ENCODE data around the gene GALNT18. TPM values are rescaled to one million over a fixed set of nuclear protein-coding genes. Genes with fewer than 3 reads are reported as not detected.
"Not testable (repeated sequence)": the region's sequence is repeated elsewhere in the genome, so short reads cannot be mapped to it uniquely, and the experiment has no call there.

The GALNT18 gene
- total and polyA plus RNA-seq, 7 experiments from 2014 or later = 0.15 to 1.7 (median 0.20) TPM; not detected in 4

DNA sequence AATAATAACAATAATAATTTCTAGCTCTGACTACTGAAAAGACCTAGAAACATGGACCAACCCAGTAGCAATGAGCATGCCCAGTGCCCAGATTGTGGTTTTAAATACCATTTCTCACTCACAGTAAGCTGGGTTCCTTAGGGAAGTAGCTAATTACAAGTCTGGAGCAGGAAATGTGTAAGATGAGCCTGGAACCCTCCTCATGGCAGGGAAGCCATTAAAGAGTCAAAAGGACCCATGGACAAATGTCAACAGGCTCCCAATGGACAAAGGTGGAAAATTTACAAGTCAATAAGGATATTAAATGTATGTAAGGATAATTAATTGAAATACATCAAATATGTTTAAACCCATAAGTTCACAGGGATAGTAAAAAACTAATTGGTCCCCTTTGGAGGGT is 258.1 kb downstream of the GALNT18 start:
- no peak for ATAC-seq
- peaks cover 3 to 33% (median 15%) of the 10 kb centered on the region in 5 donors for H3K27me3 Mint-ChIP-seq
- H3K36me3 Mint-ChIP-seq = no peaks in the 10 kb centered on the region
- intact Hi-C loops (cut with micrococcal nuclease) = no loop called here
- H3K27ac ChIP-seq (ENCODE audit: low read depth, low read length) = no peak overlapping the region
- POLR2A ChIA-PET = no interaction called here
- H3K36me3 ChIP-seq (ENCODE audit: control insufficient read depth in 2 of 3, insufficient read depth in 3 of 3, low read length in 3 of 3) = no peaks in the 10 kb centered on the region
- H3K27me3 ChIP-seq (ENCODE audit: control insufficient read depth in 2 of 2, insufficient read depth in 2 of 2, low read length in 2 of 2) = no peaks in the 10 kb centered on the region
- H3K4me3 Mint-ChIP-seq = no peak overlapping the region
- no peak overlapping the region for H3K4me3 ChIP-seq (ENCODE audit: low read length)
- H3K4me1 ChIP-seq (ENCODE audit: control insufficient read depth in 2 of 2, insufficient read depth in 2 of 2, low read length in 2 of 2) = no peaks in the 10 kb centered on the region
- no peaks in the 10 kb centered on the region for H3K9me3 ChIP-seq (ENCODE audit: control insufficient read depth in 2 of 3, low read length in 3 of 3)
- no peak overlapping the region for H3K27ac Mint-ChIP-seq
- peaks cover 0 to 17% (median 4%) of the 10 kb centered on the region in 11 donors for H3K9me3 Mint-ChIP-seq
- DNase-seq = no peak
- no peaks in the 10 kb centered on the region for H3K4me1 Mint-ChIP-seq
- CTCF ChIA-PET = no interaction called here

GRCh38 chr11:11359611-11360010 is 262.2 kb downstream of the GALNT18 start:
- ATAC-seq = no peak
- Histone ChIP-seq H3K27me3 (ENCODE audit: control insufficient read depth in 2 of 2, insufficient read depth in 2 of 2, low read length in 2 of 2) (no peaks in the 10 kb centered on the region), H3K36me3 (ENCODE audit: control insufficient read depth in 2 of 3, insufficient read depth in 3 of 3, low read length in 3 of 3) (no peaks in the 10 kb centered on the region), H3K9me3 (ENCODE audit: control insufficient read depth in 2 of 3, low read length in 3 of 3) (no peaks in the 10 kb centered on the region), H3K4me1 (ENCODE audit: control insufficient read depth in 2 of 2, insufficient read depth in 2 of 2, low read length in 2 of 2) (no peaks in the 10 kb centered on the region), H3K4me3 (ENCODE audit: low read length) (no peak overlapping the region), H3K27ac (ENCODE audit: low read depth, low read length) (no peak overlapping the region)
- DNase-seq = no peak
- intact Hi-C loops (cut with micrococcal nuclease) = no loop called here
- Mint-ChIP-seq H3K9me3 (peaks cover 0 to 1% (median 0%) of the 10 kb centered on the region in 11 donors), H3K4me3 (no peak overlapping the region), H3K36me3 (no peaks in the 10 kb centered on the region), H3K27ac (no peak overlapping the region), H3K4me1 (no peaks in the 10 kb centered on the region), H3K27me3 (peaks cover 6 to 44% (median 23%) of the 10 kb centered on the region in 5 donors)
- POLR2A ChIA-PET = no interaction called here
- CTCF ChIA-PET = no interaction called here

- Mint-ChIP-seq H3K27ac (no peak overlapping the region), H3K4me1 (no peaks in the 10 kb centered on the region), H3K9me3 (peaks cover 0 to 1% (median 0%) of the 10 kb centered on the region in 11 donors), H3K36me3 (no peaks in the 10 kb centered on the region), H3K4me3 (no peak overlapping the region), H3K27me3 (peaks cover 2 to 35% (median 24%) of the 10 kb centered on the region in 5 donors)
- CTCF ChIA-PET = no interaction called here
- intact Hi-C loops (cut with micrococcal nuclease) = no loop called here
- Histone ChIP-seq H3K4me3 (ENCODE audit: low read length) (no peak overlapping the region), H3K27me3 (ENCODE audit: control insufficient read depth in 2 of 2, insufficient read depth in 2 of 2, low read length in 2 of 2) (no peaks in the 10 kb centered on the region), H3K36me3 (ENCODE audit: control insufficient read depth in 2 of 3, insufficient read depth in 3 of 3, low read length in 3 of 3) (no peaks in the 10 kb centered on the region), H3K27ac (ENCODE audit: low read depth, low read length) (no peak overlapping the region), H3K9me3 (ENCODE audit: control insufficient read depth in 2 of 3, low read length in 3 of 3) (no peaks in the 10 kb centered on the region), H3K4me1 (ENCODE audit: control insufficient read depth in 2 of 2, insufficient read depth in 2 of 2, low read length in 2 of 2) (no peaks in the 10 kb centered on the region)
- ATAC-seq (no peak), DNase-seq (no peak)
- POLR2A ChIA-PET = no interaction called here
Observed at GRCh38 chr11:11356842-11357241, 265.0 kb downstream of the GALNT18 start.

DNA sequence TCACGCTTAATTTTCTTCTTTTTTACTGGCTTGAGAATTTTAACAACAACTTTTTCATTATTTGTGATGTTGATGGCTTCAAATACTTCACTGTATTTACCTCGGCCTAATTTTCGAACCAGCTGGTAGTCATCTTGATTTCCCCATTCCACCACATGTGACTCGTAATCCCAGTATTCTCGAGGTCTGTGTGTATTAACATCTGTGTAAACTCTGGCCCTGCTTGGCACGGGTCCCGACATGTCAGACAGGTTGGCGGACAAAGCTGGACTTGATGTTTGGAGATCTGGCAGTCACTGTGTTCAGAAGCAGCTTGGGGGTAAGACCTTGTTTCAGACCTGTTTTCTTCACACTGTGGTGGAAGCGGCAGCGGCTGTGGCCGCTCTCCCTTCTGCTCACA is 268.9 kb downstream of the GALNT18 start, which contains the start of gene CSNK2A3:
Gene CSNK2A3 (minus strand): TSS at position 373 of the 400 bp plus-strand sequence. CDS start 131 bp downstream, at position 242.
- H3K27ac Mint-ChIP-seq; intact Hi-C loops (cut with micrococcal nuclease): not testable (repeated sequence)

DNA sequence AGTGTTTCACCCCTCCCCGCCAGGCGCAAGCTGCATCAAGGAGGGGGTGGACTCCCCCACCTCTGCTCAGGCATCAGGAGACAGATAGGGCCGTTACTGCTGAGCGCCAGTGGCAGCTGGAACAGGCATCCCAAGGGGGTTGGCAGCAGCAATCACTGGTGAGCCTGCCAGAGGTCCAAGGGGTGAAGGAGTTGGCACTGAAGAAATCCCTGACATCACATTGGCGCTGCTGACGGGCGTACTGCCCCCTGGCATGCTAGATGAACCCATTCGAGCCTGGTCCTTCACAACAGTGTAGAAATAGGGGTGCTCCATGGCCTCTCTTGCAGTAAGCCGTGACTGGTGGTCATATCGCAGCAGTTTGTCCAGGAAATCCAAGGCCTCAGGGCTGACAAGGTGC is 270.0 kb downstream of the GALNT18 start:
- H3K27me3 Mint-ChIP-seq = peaks cover 0 to 20% (median 6%) of the 10 kb centered on the region in 5 donors
- DNase-seq; CTCF ChIA-PET; intact Hi-C loops (cut with micrococcal nuclease); ATAC-seq; H3K27me3 ChIP-seq (ENCODE audit: control insufficient read depth in 2 of 2, insufficient read depth in 2 of 2, low read length in 2 of 2); H3K27ac Mint-ChIP-seq; H3K4me1 Mint-ChIP-seq; H3K9me3 Mint-ChIP-seq; H3K9me3 ChIP-seq (ENCODE audit: control insufficient read depth in 2 of 3, low read length in 3 of 3); H3K4me3 Mint-ChIP-seq; H3K4me1 ChIP-seq (ENCODE audit: control insufficient read depth in 2 of 2, insufficient read depth in 2 of 2, low read length in 2 of 2); H3K36me3 ChIP-seq (ENCODE audit: control insufficient read depth in 2 of 3, insufficient read depth in 3 of 3, low read length in 3 of 3); H3K4me3 ChIP-seq (ENCODE audit: low read length); H3K27ac ChIP-seq (ENCODE audit: low read depth, low read length); H3K36me3 Mint-ChIP-seq: not testable (repeated sequence)
- POLR2A ChIA-PET = interaction anchor here (0.7 kb wide), 1 partner anchor 314 kb away, joined by 3 read pairs; no protein-coding TSS in a partner anchor

More for the DNA sequence above, 268.9 kb downstream of the GALNT18 start, which contains the start of gene CSNK2A3:
- H3K27ac ChIP-seq (ENCODE audit: low read depth, low read length); H3K36me3 ChIP-seq (ENCODE audit: control insufficient read depth in 2 of 3, insufficient read depth in 3 of 3, low read length in 3 of 3); H3K27me3 ChIP-seq (ENCODE audit: control insufficient read depth in 2 of 2, insufficient read depth in 2 of 2, low read length in 2 of 2); H3K4me3 Mint-ChIP-seq; ATAC-seq; CTCF ChIA-PET; H3K4me1 Mint-ChIP-seq; H3K4me3 ChIP-seq (ENCODE audit: low read length); DNase-seq; H3K9me3 Mint-ChIP-seq; H3K9me3 ChIP-seq (ENCODE audit: control insufficient read depth in 2 of 3, low read length in 3 of 3); POLR2A ChIA-PET; H3K4me1 ChIP-seq (ENCODE audit: control insufficient read depth in 2 of 2, insufficient read depth in 2 of 2, low read length in 2 of 2); H3K36me3 Mint-ChIP-seq: not testable (repeated sequence)
- peaks cover 2 to 21% (median 13%) of the 10 kb centered on the region in 5 donors for H3K27me3 Mint-ChIP-seq

- no peaks in the 10 kb centered on the region for H3K27me3 ChIP-seq (ENCODE audit: control insufficient read depth in 2 of 2, insufficient read depth in 2 of 2, low read length in 2 of 2)
- no peak overlapping the region for H3K4me3 Mint-ChIP-seq
- H3K9me3 Mint-ChIP-seq = no peaks in the 10 kb centered on the region
- ChIA-PET POLR2A (no interaction called here), CTCF (no interaction called here)
- no peak overlapping the region for H3K4me3 ChIP-seq (ENCODE audit: low read length)
- H3K4me1 Mint-ChIP-seq = no peaks in the 10 kb centered on the region
- no peaks in the 10 kb centered on the region for H3K36me3 ChIP-seq (ENCODE audit: control insufficient read depth in 2 of 3, insufficient read depth in 3 of 3, low read length in 3 of 3)
- DNase-seq (no peak), ATAC-seq (no peak)
- H3K27ac ChIP-seq (ENCODE audit: low read depth, low read length) = no peak overlapping the region
- H3K27ac Mint-ChIP-seq = no peak overlapping the region
- no peaks in the 10 kb centered on the region for H3K9me3 ChIP-seq (ENCODE audit: control insufficient read depth in 2 of 3, low read length in 3 of 3)
- intact Hi-C loops (cut with micrococcal nuclease) = no loop called here
- H3K4me1 ChIP-seq (ENCODE audit: control insufficient read depth in 2 of 2, insufficient read depth in 2 of 2, low read length in 2 of 2) = no peaks in the 10 kb centered on the region
- no peaks in the 10 kb centered on the region for H3K36me3 Mint-ChIP-seq
- peaks cover 0 to 15% (median 6%) of the 10 kb centered on the region in 5 donors for H3K27me3 Mint-ChIP-seq
Observed at GRCh38 chr11:11351042-11351586, 270.7 kb downstream of the GALNT18 start.

DNA sequence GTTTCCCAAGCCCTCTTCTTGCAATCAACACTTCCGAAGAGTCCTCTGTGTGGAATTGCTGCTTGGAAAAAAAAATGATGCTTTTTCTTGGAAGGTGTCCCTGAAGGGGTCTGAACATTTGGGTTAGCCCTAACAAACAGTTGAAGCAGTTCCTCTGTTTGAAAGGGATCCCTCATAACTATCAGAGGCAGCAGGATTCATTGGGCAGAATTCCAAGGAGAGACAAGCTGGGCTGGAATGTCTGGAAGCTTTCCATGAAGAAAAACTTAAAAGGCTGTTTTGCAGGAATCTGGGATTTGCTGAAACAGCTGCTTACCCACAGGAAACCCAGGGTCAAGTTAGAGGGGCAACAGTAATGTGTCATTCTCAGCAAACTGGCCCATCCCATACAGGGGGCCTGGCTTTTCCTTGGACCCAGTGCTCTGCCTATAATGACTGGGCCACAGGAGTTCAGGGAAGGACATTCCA is 271.9 kb downstream of the GALNT18 start:
- ChIA-PET POLR2A (no interaction called here), CTCF (no interaction called here)
- no peaks in the 10 kb centered on the region for H3K27me3 ChIP-seq (ENCODE audit: control insufficient read depth in 2 of 2, insufficient read depth in 2 of 2, low read length in 2 of 2)
- no peaks in the 10 kb centered on the region for H3K4me1 Mint-ChIP-seq
- H3K9me3 Mint-ChIP-seq = no peaks in the 10 kb centered on the region
- no peak overlapping the region for H3K4me3 Mint-ChIP-seq
- no peak overlapping the region for H3K27ac Mint-ChIP-seq
- H3K27me3 Mint-ChIP-seq = peaks cover 0 to 15% (median 6%) of the 10 kb centered on the region in 5 donors
- H3K9me3 ChIP-seq (ENCODE audit: control insufficient read depth in 2 of 3, low read length in 3 of 3) = no peaks in the 10 kb centered on the region
- ATAC-seq (no peak), DNase-seq (no peak)
- intact Hi-C loops (cut with micrococcal nuclease) = no loop called here
- no peaks in the 10 kb centered on the region for H3K4me1 ChIP-seq (ENCODE audit: control insufficient read depth in 2 of 2, insufficient read depth in 2 of 2, low read length in 2 of 2)
- no peaks in the 10 kb centered on the region for H3K36me3 ChIP-seq (ENCODE audit: control insufficient read depth in 2 of 3, insufficient read depth in 3 of 3, low read length in 3 of 3)
- no peak overlapping the region for H3K27ac ChIP-seq (ENCODE audit: low read depth, low read length)
- H3K4me3 ChIP-seq (ENCODE audit: low read length) = no peak overlapping the region
- H3K36me3 Mint-ChIP-seq = no peaks in the 10 kb centered on the region

All from naive thymus-derived CD4-positive, alpha-beta T cell (primary cell).